HG03097 (cell line): Measurements from ENCODE around the gene TMEM255B.

ENCODE experiments used
- ATAC-seq: cut with Tn5 transposase; IDR thresholded peaks from one replicate; pipeline ENCODE4 v1.9.1; 2021; ENCODE audit not compliant: unreplicated experiment, low FRiP score

Gene TMEM255B

DNA sequence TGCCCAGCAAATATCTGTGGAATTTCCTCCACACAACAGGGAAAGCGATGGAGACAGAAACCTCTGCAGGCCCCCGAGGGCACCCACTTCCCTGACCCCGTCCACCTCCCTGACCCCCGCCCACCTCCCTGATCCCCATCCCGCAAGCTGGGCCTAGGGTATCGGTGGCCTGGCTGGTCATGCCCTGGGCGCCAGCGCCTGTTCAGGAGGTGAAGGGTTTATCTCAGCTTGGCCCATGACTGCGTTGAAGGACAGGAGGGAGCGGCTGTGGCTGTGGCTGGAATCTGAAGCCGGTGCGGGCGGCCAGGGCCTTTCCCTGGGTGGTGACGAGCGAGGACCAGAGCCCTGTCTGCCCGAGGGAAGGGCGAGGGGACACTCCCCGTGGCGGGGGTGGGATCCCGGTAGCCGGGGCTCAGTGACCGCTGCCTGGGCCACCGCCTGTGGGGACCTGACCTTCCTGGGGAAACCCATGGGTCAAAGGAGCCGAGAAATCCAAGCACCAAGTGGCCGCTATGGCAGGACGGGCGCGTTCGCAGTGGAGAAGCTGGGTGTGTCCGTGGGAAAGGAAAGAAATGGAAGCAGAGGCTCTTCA, 84.1 kb downstream of the TMEM255B start:
- no peak for ATAC-seq

- no peak for ATAC-seq
These were observed 85.0 kb downstream of the TMEM255B start for GRCh38 chr13:113843864-113844556.

- no peak for ATAC-seq
These were observed 86.0 kb downstream of the TMEM255B start for GRCh38 chr13:113845055-113845454.

- ATAC-seq = no peak
These were observed 87.0 kb downstream of the TMEM255B start for GRCh38 chr13:113845723-113846635.

- no peak for ATAC-seq
These were observed 87.8 kb downstream of the TMEM255B start for GRCh38 chr13:113846636-113847318.

- no peak for ATAC-seq
These were observed 89.0 kb downstream of the TMEM255B start for GRCh38 chr13:113848020-113848419.

DNA sequence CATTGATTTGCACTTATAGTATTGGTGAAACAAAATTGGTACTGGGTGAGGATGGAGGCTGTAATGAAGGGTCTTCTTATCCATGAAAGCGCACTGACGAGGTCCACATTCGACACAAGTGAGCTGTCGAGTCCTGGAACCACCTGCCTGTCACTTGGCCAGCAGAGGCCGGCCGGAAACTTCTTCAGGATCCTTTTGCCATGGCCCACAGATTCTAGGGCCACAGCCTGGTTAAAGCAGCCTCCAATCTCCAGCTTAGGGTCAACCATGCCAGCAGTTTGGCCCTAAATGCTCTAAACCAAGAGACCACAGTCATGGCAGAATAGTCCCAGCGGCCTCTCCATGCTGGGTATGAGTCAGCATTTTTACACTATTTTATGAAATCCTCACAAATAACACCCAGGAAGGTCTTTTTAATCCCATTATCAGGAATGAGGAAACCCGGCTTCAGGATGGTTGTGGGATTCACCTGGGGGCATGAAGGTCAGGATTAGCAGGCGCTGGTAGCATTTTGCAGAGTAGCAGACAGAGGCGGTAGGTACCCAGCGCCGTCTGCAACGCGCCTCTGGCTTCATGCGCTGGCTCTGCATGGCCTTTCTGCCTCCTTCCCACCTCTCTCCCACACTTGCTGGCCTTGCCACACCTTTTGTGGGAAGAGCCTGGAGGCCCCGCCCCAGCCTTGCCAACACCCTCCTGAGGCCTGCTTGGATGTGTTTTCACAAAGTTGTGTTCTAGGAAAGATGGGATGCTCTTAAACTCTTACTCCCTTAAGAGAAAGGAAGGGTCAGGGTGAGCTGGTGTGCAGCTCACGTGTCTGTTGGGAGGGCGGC, 89.6 kb downstream of the TMEM255B start:
- ATAC-seq = no peak

GRCh38 chr13:113849546-113849945, 90.5 kb downstream of the TMEM255B start:
- ATAC-seq = no peak

- no peak for ATAC-seq
These were observed 91.1 kb downstream of the TMEM255B start for GRCh38 chr13:113849981-113850721.

GRCh38 chr13:113850722-113851479, 91.9 kb downstream of the TMEM255B start:
- no peak for ATAC-seq

GRCh38 chr13:113851480-113851803, 92.4 kb downstream of the TMEM255B start:
- ATAC-seq = no peak

DNA sequence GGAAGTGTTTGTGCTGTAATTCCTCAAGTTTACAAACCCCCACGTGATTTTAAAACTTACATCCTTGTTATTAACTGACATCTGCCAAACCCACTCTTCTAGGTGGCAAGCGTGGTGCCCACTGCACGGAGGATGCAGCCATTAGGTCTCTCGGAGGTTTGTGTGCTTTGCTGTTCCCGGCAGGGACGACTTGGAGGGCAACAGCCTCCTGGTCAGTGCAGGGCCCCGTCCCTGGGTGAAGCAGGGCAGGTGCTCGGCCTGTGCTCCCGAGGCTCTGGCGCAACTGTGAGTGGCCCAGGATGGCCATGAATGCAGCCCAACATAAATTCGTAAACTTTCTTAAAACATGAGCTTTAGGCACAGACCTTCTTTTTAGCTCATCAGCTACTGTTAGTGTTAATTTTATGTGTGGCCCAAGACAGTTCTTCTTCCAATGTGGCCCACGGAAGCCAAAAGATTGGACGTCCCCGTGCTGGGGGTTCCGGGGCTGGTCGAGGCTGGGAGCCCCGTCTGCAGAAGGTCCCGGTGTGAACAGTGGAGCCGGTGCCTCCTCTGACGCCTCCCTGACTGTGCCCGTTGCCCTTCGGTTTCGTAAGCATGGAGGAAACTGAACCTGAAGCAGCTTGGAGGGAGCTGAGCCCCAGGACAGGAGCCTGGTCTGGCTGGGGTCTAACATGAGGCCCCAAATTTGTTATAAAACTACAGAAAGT, 93.0 kb downstream of the TMEM255B start:
- ATAC-seq = no peak

DNA sequence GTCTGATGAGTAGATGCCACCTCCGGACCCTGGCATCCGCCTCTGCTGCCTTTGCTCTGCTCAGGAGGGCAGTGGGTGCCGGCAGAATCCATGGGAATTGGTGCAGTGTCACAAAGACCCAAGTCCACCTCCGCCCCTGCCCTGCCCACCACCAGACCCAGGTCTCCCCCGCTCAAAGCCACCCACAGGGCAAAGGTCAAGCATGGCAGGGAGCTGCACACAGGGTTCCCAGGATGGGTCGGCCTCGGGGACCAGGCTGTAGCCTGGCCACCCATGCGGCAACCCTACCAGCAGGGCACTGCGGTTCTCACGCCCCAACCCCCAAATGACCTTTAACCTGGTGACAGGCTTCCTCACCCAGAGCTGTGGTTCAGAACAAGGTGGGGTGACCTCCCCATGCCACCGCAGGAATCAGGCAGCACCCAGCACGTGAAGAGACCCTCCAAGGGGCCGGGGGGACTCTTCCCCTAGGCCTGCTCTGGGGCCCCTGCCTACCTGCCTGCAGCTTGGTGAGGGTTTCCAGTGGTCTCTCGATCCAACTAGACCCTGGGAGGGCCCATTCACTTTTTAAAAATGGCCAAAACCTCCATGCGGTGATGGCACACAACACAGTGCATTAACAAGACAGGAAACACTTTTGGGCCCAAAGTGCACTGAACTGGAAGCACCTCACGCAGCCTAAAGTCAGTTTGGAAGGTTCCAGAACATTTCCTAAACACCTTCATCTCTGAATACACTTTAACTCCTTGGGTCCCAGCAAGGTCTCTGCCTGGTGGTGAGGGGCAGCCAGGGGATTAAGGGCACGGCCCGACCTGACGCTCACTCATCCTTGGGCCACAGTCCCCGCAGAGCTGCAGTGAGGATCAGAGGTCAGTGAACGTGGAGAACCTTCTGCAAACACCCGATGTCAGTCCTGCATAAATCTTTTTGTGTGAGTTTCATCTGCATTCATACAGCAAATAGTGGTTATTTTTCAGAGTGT, 93.8 kb downstream of the TMEM255B start:
- no peak for ATAC-seq

GRCh38 chr13:113853518-113854237, 94.7 kb downstream of the TMEM255B start:
- no peak for ATAC-seq

DNA sequence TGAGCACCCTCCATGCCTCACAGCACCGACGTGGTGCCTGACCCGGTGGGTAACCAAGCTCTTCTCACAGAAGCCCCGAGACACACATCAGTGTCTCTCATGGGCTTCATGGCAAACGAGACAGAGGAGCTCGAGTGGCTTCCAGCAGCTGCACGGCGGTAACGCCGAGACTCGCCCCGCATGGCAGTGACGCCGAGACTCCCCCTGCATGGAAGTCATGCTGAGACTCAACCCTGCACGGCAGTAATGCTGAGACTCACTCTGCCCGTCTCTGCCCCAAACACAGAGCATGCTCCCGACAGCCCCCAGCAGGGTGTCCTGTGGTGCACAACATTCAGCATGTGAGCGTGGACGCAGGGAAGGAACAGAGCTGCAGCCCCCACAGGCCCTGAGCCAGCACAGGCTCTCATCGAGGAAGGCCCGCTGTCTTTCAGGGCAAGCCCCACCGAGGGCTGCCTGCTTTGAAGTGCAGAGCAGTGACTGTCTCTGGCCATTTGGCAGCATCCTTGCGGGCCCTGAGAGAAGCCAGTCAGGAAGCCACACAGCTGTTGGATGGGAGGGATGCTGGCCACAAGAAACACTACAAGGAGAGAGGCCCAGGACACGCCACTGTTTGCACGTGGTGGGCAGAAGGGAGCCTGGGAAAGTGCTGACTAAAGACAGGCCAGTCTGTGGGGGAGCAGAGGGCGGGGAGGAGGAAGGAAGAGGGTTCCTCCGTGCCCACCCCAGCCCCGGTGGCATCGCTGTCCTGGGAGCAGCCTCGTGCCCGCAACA, 95.4 kb downstream of the TMEM255B start:
- no peak for ATAC-seq
